WTC11 (cell line): Measurements from ENCODE around the gene FGF5. TPM values are rescaled to one million over a fixed set of nuclear protein-coding genes. Genes with fewer than 3 reads are reported as not detected.
"Not testable (repeated sequence)": the region's sequence is repeated elsewhere in the genome, so short reads cannot be mapped to it uniquely, and the experiment has no call there.

Source experiments
- ATAC-seq: fragments of 200-7000 bp; cut with Tn5 transposase; 2 replicates; pipeline ENCODE4 v1.10.0; 2021; ENCODE audit warnings: mild to moderate bottlenecking, moderate library complexity
- CTCF ChIA-PET: fragments of 300-600 bp; sonication (Branson Sonifier 250); formaldehyde crosslinking; loops from one replicate; lab custom pipeline; 2021; ENCODE audit warnings: antibody characterized with exemption; lab: Charles Lee
- POLR2A ChIA-PET: fragments of 350-600 bp; sonication (Branson Sonifier 250); formaldehyde crosslinking; loops from one replicate; lab custom pipeline; 2021; ENCODE audit warnings: antibody characterized with exemption; lab: Charles Lee
- DNase-seq: peaks from one replicate; pipeline ENCODE4 v3.0.0; 2021; ENCODE audit warnings: low spot score
- H3K27ac Mint-ChIP-seq: 2 replicates; pipeline ENCODE4 v1.8.0; 2021; ENCODE audit warnings: mixed read lengths
- H3K27me3 Mint-ChIP-seq: 2 replicates; pipeline ENCODE4 v1.8.0; 2021; ENCODE audit warnings: low read depth, mild to moderate bottlenecking, moderate library complexity, mixed read lengths
- H3K36me3 Mint-ChIP-seq: 2 replicates; pipeline ENCODE4 v1.8.0; 2021; ENCODE audit warnings: mixed read lengths
- H3K4me1 Mint-ChIP-seq: 2 replicates; pipeline ENCODE4 v1.8.0; 2022; ENCODE audit warnings: mixed read lengths
- H3K4me3 Mint-ChIP-seq: 2 replicates; pipeline ENCODE4 v1.8.0; 2021; ENCODE audit warnings: mild to moderate bottlenecking, moderate library complexity, mixed read lengths
- H3K9me3 Mint-ChIP-seq: 2 replicates; pipeline ENCODE4 v1.8.0; 2021; ENCODE audit warnings: mixed read lengths
- AFF4 ChIP-seq: sonication (generic); formaldehyde crosslinking; IDR thresholded peaks from 2 replicates; pipeline ENCODE4 v1.8.1; 2023; ENCODE audit warnings: mild to moderate bottlenecking, missing genetic modification reagents, borderline replicate concordance
- ATF6 ChIP-seq: sonication (generic); formaldehyde crosslinking; IDR thresholded peaks from 2 replicates; pipeline ENCODE4 v1.8.1; 2023; ENCODE audit warnings: mild to moderate bottlenecking, missing genetic modification reagents
- CREB1 ChIP-seq: sonication (generic); formaldehyde crosslinking; IDR thresholded peaks from 2 replicates; pipeline ENCODE4 v1.8.0; 2023; ENCODE audit warnings: mild to moderate bottlenecking, missing genetic modification reagents
- CREM ChIP-seq: sonication (generic); formaldehyde crosslinking; IDR thresholded peaks from 2 replicates; pipeline ENCODE4 v1.8.1; 2022; ENCODE audit warnings: mild to moderate bottlenecking, missing genetic modification reagents, moderate library complexity
- ERG ChIP-seq: fragments of 250-450 bp; sonication (Bioruptor Pico); IDR thresholded peaks from 2 replicates; pipeline ENCODE4 v1.8.0; 2021; ENCODE audit warnings: mild to moderate bottlenecking
- GABPB1 ChIP-seq: sonication (generic); formaldehyde crosslinking; IDR thresholded peaks from 2 replicates; pipeline ENCODE4 v1.8.1; 2023; ENCODE audit warnings: mild to moderate bottlenecking, missing genetic modification reagents
- GRHL2 ChIP-seq: fragments of 250-450 bp; sonication (Bioruptor Pico); IDR thresholded peaks from 2 replicates; pipeline ENCODE4 v1.8.0; 2022; ENCODE audit warnings: mild to moderate bottlenecking, moderate library complexity; ENCODE audit not compliant: insufficient replicate concordance, severe bottlenecking
- HMGA2 ChIP-seq: fragments of 250-450 bp; sonication (Bioruptor Pico); IDR thresholded peaks from 2 replicates; pipeline ENCODE4 v1.4.0; 2021; ENCODE audit warnings: mild to moderate bottlenecking, moderate library complexity
- PRRX2 ChIP-seq: fragments of 250-450 bp; sonication (Bioruptor Pico); IDR thresholded peaks from 2 replicates; pipeline ENCODE4 v1.8.0; 2021; ENCODE audit warnings: mild to moderate bottlenecking
- RELA ChIP-seq: sonication (generic); formaldehyde crosslinking; IDR thresholded peaks from 2 replicates; pipeline ENCODE4 v1.8.1; 2022; ENCODE audit warnings: missing genetic modification reagents, mild to moderate bottlenecking, borderline replicate concordance
- STAT6 ChIP-seq: sonication (generic); formaldehyde crosslinking; conservative IDR thresholded peaks from 2 replicates; pipeline ENCODE4 v1.8.1; 2023; ENCODE audit warnings: mild to moderate bottlenecking, low read depth, missing genetic modification reagents, moderate library complexity
- ZNF281 ChIP-seq: sonication (generic); formaldehyde crosslinking; IDR thresholded peaks from 2 replicates; pipeline ENCODE4 v1.8.0; 2023; ENCODE audit warnings: mild to moderate bottlenecking, missing genetic modification reagents
- ZSCAN18 ChIP-seq: fragments of 250-450 bp; sonication (Bioruptor Pico); IDR thresholded peaks from 2 replicates; pipeline ENCODE4 v2.1.2; 2022; ENCODE audit warnings: mild to moderate bottlenecking, moderate library complexity
- total RNA-seq: library from RNA; stranded (reverse); gene quantifications from 3 replicates; pipeline ENCODE4 v1.2.3, GENCODE V29; 2021

The FGF5 gene
- total RNA-seq, 1 experiment from 2014 or later, result not detected

- Mint-ChIP-seq H3K4me1 (no peaks in the 10 kb centered on the region), H3K27ac (no peak overlapping the region), H3K36me3 (no peaks in the 10 kb centered on the region), H3K4me3 (no peak overlapping the region), H3K27me3 (peaks cover 15% of the 10 kb centered on the region), H3K9me3 (no peaks in the 10 kb centered on the region)
- no peak for DNase-seq
- ATAC-seq, result no peak
- TF ChIP-seq ERG (CRISPR knock-in tag), result no peak
- TF ChIP-seq STAT6, result no peak
- no peak for TF ChIP-seq ATF6
- TF ChIP-seq CREM (CRISPR knock-in tag), result no peak
- TF ChIP-seq HMGA2, result no peak
- no peak for TF ChIP-seq GABPB1
- TF ChIP-seq ZSCAN18, result no peak
- ChIA-PET CTCF (no interaction called here), POLR2A (no interaction called here)
Measured at GRCh38 chr4:80243274-80244018, 23.0 kb upstream of the FGF5 start.

- POLR2A ChIA-PET, H3K9me3 Mint-ChIP-seq, H3K36me3 Mint-ChIP-seq, H3K27ac Mint-ChIP-seq, H3K4me3 Mint-ChIP-seq, ATAC-seq, DNase-seq, H3K4me1 Mint-ChIP-seq, CTCF ChIA-PET: not testable (repeated sequence)
- H3K27me3 Mint-ChIP-seq, result peaks cover 15% of the 10 kb centered on the region
Measured at GRCh38 chr4:80247484-80247883, 19.0 kb upstream of the FGF5 start.

- H3K36me3 Mint-ChIP-seq, result no peaks in the 10 kb centered on the region
- no peaks in the 10 kb centered on the region for H3K9me3 Mint-ChIP-seq
- H3K4me1 Mint-ChIP-seq, result no peaks in the 10 kb centered on the region
- H3K27me3 Mint-ChIP-seq, result peaks cover 14% of the 10 kb centered on the region
- no peak overlapping the region for H3K4me3 Mint-ChIP-seq
- H3K27ac Mint-ChIP-seq, result no peak overlapping the region
- ATAC-seq (no peak), DNase-seq (no peak)
- POLR2A ChIA-PET, result no interaction called here
- TF ChIP-seq GRHL2, result no peak
- no peak for TF ChIP-seq ZNF281 (CRISPR knock-in tag)
- TF ChIP-seq CREB1, result no peak
- TF ChIP-seq AFF4 (CRISPR knock-in tag), result no peak
- no peak for TF ChIP-seq PRRX2 (CRISPR knock-in tag)
- no peak for TF ChIP-seq RELA
- CTCF ChIA-PET, result interaction anchor here (1.1 to 2.0 kb wide), 2 partner anchors 47 to 86 kb away, joined by 3 to 5 read pairs; partner anchors contain the start of gene CFAP299
Measured at GRCh38 chr4:80249144-80249543, 17.3 kb upstream of the FGF5 start.
